ENCODE results near the gene ZNF516.

ZNF516 gene

DNA sequence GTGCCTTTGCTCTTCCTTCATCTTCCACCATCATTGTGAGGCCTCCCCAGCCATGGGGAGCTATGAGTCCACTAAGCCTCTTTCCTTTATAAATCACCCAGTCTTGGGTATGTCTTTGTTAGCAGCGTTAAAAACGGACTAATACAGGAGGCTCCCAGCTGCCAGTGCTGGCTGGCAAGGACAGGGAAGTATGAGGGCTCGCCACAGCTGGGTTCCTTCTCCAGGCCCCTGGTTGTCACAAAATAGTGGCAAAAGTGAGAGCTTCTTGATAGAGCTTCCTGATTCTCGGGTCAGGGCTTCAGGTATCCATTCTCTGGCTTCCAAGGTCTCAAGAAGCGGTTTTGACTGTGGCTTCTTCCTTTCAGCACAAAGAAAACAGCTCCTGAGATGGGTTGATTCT lies 85.0 kb downstream of the ZNF516 start:
- Histone ChIP-seq H3K4me3 (ENCODE audit: low read depth, low read length) (no peak overlapping the region), H3K4me1 (ENCODE audit: control insufficient read depth, insufficient read depth, low read length) (no peaks in the 10 kb centered on the region), H3K27ac (ENCODE audit: extremely low read depth, low read depth, low read length) (no peak overlapping the region), H3K9me3 (ENCODE audit: control insufficient read depth, insufficient read depth, low read depth, low read length) (no peaks in the 10 kb centered on the region; the same call in 1 of the 2 replicates), H3K36me3 (ENCODE audit: control insufficient read depth in 2 of 2, insufficient read depth in 1 of 2, low read length in 2 of 2) (no peaks in the 10 kb centered on the region)
- POLR2A ChIA-PET: no interaction called here
- CTCF ChIA-PET: interaction anchor here (0.6 to 3.1 kb wide), 3 partner anchors 11 to 1976 kb away, joined by 3 to 33 read pairs (median 6); no protein-coding TSS in a partner anchor
- TF ChIP-seq ZNF280C (tag by site-specific recombination; IDR thresholded peaks at IDR 0.05): no peak
- TF ChIP-seq ZNF155 (tag by site-specific recombination; IDR thresholded peaks at IDR 0.05): no peak
- no peak for TF ChIP-seq ZNF416 (tag by site-specific recombination; IDR thresholded peaks at IDR 0.05)
- no peak for TF ChIP-seq ZNF623 (tag by site-specific recombination; IDR thresholded peaks at IDR 0.05)
- TF ChIP-seq ZNF311 (tag by site-specific recombination; IDR thresholded peaks at IDR 0.05; ENCODE audit: borderline replicate concordance): no peak
- no peak for TF ChIP-seq HOXD13 (CRISPR knock-in tag; IDR thresholded peaks at IDR 0.05; ENCODE audit: borderline replicate concordance)
- no peak for TF ChIP-seq PRDM1 (tag by site-specific recombination; IDR thresholded peaks at IDR 0.05)
- TF ChIP-seq SALL2 (tag by site-specific recombination; IDR thresholded peaks at IDR 0.05; ENCODE audit: borderline replicate concordance): no peak
- no peak for TF ChIP-seq ZNF324 (tag by site-specific recombination; IDR thresholded peaks at IDR 0.05)
- TF ChIP-seq OVOL3 (tag by site-specific recombination; IDR thresholded peaks at IDR 0.05): no peak
- TF ChIP-seq SCRT2 (tag by site-specific recombination; IDR thresholded peaks at IDR 0.05): no peak
- TF ChIP-seq SP2 (tag by site-specific recombination; IDR thresholded peaks at IDR 0.05): no peak
- no peak for TF ChIP-seq ZNF2 (tag by site-specific recombination; IDR thresholded peaks at IDR 0.05)
- TF ChIP-seq ZNF292 (tag by site-specific recombination; IDR thresholded peaks at IDR 0.05; ENCODE audit: borderline replicate concordance, low read depth): no peak

- TF ChIP-seq HOXC10 (CRISPR knock-in tag; IDR thresholded peaks at IDR 0.05) (no peak), ZNF324 (tag by site-specific recombination; IDR thresholded peaks at IDR 0.05) (no peak), ZNF175 (tag by site-specific recombination; IDR thresholded peaks at IDR 0.05) (no peak), ZNF510 (tag by site-specific recombination; IDR thresholded peaks at IDR 0.05; ENCODE audit: insufficient replicate concordance) (no peak), ZEB2 (tag by site-specific recombination; IDR thresholded peaks at IDR 0.05) (no peak), ZNF558 (tag by site-specific recombination; IDR thresholded peaks at IDR 0.05) (no peak), ZNF544 (tag by site-specific recombination; IDR thresholded peaks at IDR 0.05) (no peak), SCRT2 (tag by site-specific recombination; IDR thresholded peaks at IDR 0.05) (no peak), ZBTB17 (tag by site-specific recombination; IDR thresholded peaks at IDR 0.05) (no peak), HOXD13 (CRISPR knock-in tag; IDR thresholded peaks at IDR 0.05; ENCODE audit: borderline replicate concordance) (no peak), GLIS1 (tag by site-specific recombination; IDR thresholded peaks at IDR 0.05) (no peak), ZFP69B (tag by site-specific recombination; IDR thresholded peaks at IDR 0.05) (no peak), ZBTB7A (tag by site-specific recombination; IDR thresholded peaks at IDR 0.05; ENCODE audit: low read depth) (no peak), ZNF157 (tag by site-specific recombination; IDR thresholded peaks at IDR 0.05) (no peak), ZNF248 (tag by site-specific recombination; IDR thresholded peaks at IDR 0.05) (no peak), ZNF184 (tag by site-specific recombination; IDR thresholded peaks at IDR 0.05) (no peak), ZNF16 (tag by site-specific recombination; IDR thresholded peaks at IDR 0.05; ENCODE audit: low read depth) (no peak)
- TF ChIP-seq, protein P1, sequence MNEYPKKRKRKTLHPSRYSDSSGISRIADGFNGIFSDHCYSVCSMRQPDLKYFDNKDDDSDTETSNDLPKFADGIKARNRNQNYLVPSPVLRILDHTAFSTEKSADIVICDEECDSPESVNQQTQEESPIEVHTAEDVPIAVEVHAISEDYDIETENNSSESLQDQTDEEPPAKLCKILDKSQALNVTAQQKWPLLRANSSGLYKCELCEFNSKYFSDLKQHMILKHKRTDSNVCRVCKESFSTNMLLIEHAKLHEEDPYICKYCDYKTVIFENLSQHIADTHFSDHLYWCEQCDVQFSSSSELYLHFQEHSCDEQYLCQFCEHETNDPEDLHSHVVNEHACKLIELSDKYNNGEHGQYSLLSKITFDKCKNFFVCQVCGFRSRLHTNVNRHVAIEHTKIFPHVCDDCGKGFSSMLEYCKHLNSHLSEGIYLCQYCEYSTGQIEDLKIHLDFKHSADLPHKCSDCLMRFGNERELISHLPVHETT (tag by site-specific recombination; IDR thresholded peaks at IDR 0.05): no peak
- H3K4me3 ChIP-seq (ENCODE audit: low read depth, low read length): no peak overlapping the region
- H3K27ac ChIP-seq (ENCODE audit: extremely low read depth, low read depth, low read length): no peak overlapping the region
- no peaks in the 10 kb centered on the region; the same call in 1 of the 2 replicates for H3K9me3 ChIP-seq (ENCODE audit: control insufficient read depth, insufficient read depth, low read depth, low read length)
- POLR2A ChIA-PET: no interaction called here
- CTCF ChIA-PET: interaction anchor here (0.8 to 3.1 kb wide), 3 partner anchors 9 to 301 kb away, joined by 4 to 33 read pairs (median 4); no protein-coding TSS in a partner anchor
- H3K36me3 ChIP-seq (ENCODE audit: control insufficient read depth in 2 of 2, insufficient read depth in 1 of 2, low read length in 2 of 2): peaks cover 0 to 9% of the 10 kb centered on the region in 2 experiments; a peak in 1 of 3 replicates
- no peaks in the 10 kb centered on the region for H3K4me1 ChIP-seq (ENCODE audit: control insufficient read depth, insufficient read depth, low read length)
Observed at GRCh38 chr18:76408480-76409067, 86.5 kb downstream of the ZNF516 start.

All from HEK293 (cell line).